ENCODE data around the gene SCTR.
A peak's percentile ranks its signal among the peaks of the same experiment; 100 is the strongest.

SCTR gene

DNA sequence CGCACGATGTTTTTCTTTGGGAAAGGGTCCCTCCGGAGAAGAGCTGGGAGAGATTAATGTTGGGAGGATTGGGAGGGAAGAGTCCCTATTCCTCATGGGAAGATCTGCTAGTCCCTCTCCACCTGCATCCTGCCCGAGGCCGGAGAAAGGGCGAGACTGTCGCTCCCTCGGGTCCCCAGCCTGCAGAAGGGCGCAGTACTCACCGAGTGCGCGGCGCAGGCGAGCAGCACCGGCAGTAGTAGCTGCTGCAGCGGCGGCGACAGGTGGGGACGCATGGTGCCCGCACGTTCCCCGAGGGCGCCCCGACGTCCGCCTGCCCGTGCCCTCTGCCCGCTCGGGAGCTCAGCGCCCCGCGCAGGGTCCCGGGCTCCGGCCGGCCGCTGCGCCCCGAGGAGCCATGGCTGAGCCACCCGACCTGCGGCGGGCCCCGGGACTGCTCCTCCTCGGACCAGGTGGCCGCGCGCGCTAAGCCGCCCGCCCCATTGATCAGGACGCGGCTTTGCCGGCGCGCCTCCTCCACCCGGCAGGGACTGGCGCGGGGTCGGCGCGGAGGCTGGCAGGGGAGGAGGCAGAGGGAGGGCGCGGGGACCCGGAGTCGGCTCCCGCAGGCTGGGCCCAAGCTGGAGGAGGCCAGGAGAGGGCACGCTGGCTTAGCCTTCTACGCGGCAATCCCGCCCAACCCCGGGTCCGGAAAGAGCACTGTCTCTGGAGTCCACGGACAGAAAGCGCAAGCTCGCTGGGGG is at the start of gene SCTR:
Gene SCTR, minus strand, starts transcription at position 532 of the 743 bp plus-strand sequence. Its CDS starts 257 bp downstream, at position 275.
- DNase-seq = no peak

DNA sequence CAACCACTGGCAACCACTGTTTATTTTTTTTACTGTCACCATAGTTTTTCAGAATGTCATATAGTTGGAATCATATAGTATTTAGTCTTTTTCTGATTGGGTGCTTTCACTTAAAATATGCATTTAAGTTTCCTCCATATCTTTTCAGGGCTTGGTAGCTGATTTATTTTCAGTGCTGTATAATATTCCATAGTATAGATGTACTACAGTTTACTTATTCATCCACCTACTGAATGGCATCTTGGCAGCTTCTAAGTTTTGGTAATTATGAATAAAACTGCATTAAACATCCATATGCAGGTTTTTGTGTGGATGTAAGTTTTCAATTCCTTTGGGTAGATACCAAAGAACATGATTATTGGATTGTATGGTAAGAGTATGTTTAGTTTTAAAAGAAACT is 43.0 kb upstream of the SCTR start:
- no peak for DNase-seq

GRCh38 chr2:119565481-119565880 is 41.2 kb upstream of the SCTR start:
- no peak for DNase-seq

GRCh38 chr2:119553687-119554344 is 29.5 kb upstream of the SCTR start:
- DNase-seq = no peak

DNA sequence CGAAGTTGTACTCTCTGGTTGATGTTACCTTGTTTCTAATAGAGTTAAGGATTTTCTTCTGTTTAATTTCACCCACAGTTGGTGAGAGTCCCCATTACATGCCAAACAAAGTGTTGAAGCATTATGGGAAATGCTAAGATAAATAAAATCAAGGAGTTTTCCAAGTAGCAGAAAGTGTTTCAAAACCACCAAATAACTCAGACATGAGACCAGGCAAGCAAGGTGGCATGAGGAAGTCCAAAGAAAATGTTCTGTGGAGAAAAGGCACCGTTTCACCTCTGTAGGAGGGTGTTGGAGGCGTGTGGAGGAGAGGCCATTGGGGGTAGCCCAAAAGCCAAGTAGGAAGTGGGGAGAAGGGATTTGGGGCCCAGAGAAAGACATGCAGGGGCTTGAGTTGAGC is 28.6 kb upstream of the SCTR start:
- DNase-seq = no peak

DNA sequence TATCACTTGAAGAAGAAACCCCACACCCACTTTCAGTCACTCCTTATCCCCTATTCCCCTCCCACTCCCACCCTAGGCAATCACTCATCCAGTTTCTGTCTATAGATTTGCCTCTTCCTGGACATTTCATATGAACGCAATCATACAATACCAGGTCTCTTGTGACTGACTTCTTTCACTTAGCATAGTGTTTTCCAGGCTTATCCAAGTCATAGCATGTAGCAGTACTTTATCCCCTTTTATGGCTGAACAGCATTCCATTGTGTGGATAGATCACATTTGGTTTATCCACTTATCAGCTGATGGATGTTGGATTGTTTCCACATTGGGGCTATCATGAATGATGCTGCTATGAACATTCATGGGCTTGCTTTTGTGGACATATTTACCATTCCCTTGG is 26.6 kb upstream of the SCTR start:
- no peak for DNase-seq

- DNase-seq = no peak
Measured at GRCh38 chr2:119550346-119550745, 26.1 kb upstream of the SCTR start.

DNA sequence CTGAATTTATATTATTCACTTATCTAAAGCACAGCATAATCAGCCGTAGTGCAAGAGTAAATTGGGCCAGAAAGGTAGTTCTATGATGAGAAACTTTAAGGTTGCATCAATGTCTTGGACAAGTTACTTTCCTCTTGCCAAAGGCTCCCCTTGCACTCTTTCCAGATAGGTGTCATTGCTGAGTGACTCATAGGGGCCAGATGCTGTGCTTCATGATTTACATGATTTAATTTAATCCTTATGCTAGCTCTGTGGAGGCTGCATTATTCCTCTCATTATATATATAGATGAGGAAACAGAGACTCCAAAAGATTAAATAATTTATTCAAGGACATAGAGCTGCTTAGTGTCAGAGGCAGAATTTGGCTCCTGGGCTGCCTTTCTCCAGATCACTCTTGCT is 25.0 kb upstream of the SCTR start:
- DNase-seq = no peak

DNA sequence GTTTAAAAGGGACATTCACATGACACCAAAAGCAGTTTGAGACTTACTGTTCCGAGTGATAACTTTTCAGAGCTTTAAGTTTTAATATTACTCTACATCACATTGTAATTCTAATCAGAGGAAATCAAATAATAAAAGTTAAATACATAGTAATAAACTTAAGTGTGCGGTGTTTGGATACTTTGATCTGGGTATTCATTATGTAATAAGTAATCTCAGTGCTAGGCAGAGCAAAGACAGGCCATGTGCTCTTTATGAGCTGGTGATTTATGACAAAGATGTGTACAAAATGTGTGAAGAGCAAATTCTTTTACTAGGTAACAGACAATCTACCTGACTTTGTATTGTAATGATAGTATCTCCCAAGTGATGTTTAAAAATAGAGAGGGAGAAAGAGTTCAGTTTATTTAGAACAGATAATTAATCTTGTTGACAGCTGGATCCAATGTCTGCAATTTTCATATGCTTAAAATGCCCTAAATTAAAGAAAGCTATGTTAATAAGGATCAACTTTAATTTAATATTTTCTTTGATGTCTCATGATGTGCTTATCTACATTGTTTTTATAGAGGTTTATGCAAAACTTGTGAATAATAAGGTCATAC is 24.3 kb upstream of the SCTR start:
- no peak for DNase-seq

- no peak for DNase-seq
Measured at GRCh38 chr2:119546447-119546767, 22.1 kb upstream of the SCTR start.

DNA sequence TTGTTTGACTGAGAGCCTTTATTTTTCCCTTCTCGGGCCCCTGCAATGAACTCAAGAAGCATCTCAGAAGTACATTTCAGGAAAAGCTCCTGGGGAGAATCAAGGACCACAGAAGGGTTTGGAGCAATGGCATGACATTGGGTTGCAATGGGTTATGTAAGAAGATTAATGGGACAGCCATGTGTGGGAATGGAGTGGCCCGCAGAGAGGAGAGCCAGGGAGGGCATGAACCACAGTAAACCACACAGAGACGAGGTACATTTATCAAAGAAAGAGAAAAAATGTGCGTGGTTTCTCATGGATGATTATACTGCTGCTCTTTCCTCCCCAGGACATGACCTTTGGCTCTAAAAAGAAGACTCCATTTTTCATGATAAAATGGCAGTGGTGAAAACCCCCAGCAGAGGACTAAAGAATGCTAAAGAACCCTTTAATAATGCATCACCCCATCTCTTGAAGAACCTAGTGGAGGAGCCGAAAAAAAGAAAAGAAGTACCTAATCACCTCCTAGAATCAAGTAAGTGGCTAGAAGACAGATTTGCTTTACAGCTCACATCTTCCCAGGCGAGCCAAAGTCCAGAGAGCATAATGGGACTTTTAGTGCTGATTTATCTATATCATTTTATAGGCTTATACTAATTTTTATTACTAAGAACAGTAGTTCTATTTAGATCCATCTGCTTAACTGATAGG is 21.6 kb upstream of the SCTR start:
- no peak for DNase-seq

DNA sequence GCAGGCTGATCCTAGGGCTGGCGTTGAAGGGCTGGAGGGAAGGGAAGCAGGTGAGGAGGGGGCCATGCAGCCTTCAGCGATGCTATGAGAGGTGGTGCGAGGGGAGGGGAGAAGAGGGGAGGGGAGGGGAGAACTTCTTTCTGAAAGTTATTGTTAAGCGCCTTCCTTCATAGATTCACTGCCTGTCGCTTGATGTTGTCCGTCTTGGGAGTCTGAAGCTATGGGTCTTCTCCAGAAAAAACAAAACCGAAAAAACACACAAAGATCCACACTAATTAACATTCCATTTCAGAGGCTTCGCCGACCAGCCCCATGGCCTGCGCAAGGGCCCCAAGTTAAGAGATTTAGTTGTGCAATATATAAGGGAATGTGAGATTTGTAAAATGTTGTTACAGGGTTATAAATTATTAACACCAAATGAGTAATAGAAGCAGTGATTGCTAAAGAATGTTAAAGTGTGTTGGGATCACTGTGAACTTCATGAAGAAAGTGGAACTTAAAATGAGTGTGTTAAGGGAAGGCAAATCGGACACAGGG is 20.7 kb upstream of the SCTR start:
- DNase-seq = no peak

- DNase-seq = peak; percentile 59
Measured at GRCh38 chr2:119544075-119544938, 20.0 kb upstream of the SCTR start, which contains the start of gene CFAP221. TSS of gene CFAP221 (plus strand) at chr2:119544449. CDS start at chr2:119546132, 1,683 bp downstream.

- DNase-seq = no peak
Measured at GRCh38 chr2:119541476-119541875, 17.2 kb upstream of the SCTR start.

- DNase-seq = no peak
Measured at GRCh38 chr2:119537792-119538191, 13.5 kb upstream of the SCTR start.

GRCh38 chr2:119536707-119537106 is 12.4 kb upstream of the SCTR start:
- no peak for DNase-seq

GRCh38 chr2:119536211-119536610 is 11.9 kb upstream of the SCTR start:
- DNase-seq = no peak

DNA sequence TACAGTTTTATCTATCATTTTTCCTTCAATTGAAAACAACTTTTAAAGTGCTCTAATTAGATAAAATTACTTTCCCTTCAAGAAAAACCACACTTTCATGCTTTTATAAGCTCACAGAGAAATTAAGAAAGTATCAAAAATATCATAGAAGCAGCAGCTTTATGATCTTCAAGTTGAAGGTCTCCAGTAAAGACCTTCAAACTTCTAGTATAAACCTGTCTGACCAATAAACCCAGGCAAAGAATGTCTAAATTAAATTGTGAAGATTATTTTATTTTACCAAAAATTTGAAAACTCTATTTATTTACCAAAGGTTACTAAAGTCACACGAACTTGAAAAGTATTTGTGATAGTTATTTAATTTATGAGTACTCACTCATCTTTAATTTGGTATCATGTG is 9.3 kb upstream of the SCTR start:
- no peak for DNase-seq

DNA sequence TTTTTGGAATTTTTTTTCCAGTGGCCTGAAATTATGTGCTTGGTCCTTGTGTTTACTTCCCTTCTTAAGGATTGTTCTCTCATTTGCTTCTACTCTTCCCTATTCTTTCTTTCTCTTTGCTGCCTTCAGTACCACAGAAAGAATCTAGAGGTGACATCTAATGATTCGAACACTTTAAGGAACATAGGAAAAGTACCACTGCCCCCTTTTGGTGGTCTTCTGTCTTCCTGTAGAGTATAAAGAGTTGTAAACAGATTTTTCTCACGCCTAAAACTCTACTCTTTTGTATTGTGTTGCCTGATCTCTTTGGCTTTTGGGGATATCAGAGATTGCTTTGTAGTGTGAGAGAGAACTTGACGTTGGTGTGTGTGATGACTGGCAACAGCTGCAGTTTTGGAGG is 7.0 kb upstream of the SCTR start:
- DNase-seq = no peak

- DNase-seq = no peak
Measured at GRCh38 chr2:119527999-119528398, 3.7 kb upstream of the SCTR start.

DNA sequence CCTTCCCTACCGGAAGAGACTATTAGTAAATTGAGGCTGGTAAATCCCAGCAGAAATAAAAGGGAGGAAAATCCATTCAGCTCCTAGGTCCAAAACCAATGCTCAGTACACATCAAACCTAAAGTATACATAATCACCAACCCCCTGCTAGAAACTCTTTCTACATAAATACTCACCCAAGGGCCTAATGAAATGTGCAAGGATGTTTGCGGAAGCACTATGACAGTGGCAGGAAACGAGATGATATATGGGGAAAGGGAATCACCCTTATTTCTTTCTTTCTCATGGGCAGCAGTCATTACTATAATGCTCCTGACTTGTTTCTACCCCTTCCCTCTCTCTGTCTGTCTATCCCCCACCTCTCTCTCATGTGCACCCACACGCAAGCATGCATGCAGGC is 1.3 kb upstream of the SCTR start:
- DNase-seq = no peak

DNA sequence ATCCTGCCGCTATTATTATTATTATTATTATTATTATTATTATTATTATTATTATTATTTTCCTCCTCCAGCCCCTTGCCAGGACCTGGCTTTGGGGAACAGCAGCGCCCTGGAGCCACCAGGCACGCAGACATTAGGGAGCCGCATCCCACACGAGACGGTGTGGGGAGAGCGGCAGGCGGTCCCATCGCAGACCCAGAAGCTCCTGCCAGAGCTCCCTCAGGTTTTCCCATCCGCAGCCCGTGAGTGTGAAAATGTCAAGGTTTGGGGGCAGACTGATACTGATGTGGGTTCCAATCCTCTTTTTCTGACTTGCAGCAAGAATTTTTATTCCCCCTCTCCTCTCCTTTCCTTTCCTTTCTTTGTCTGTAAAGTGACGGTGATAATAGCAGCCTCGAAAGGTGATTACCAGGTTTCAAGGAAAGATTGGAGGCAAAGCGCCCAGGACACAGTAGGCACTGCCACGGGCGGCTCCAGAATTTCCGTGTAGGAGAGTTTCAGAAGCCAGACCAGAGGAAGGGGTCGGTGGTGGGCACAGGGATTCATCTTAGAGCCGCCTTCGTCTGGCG is 816 bp downstream of the SCTR start:
- DNase-seq = no peak

All from activated naive CD4-positive, alpha-beta T cell treated with anti-CD3 and anti-CD28 coated beads, Interleukin-2, amount 50 U/mL, for 16 hours (primary cell).